GM18517 (cell line): ENCODE measurements around the gene DNM1.
"Not testable (repeated sequence)": the region's sequence is repeated elsewhere in the genome, so short reads cannot be mapped to it uniquely, and the experiment has no call there.

Experiments
- ATAC-seq: cut with Tn5 transposase; IDR thresholded peaks from one replicate; pipeline ENCODE4 v1.9.1; 2021; ENCODE audit warnings: mild to moderate bottlenecking, moderate library complexity; ENCODE audit not compliant: unreplicated experiment

The DNM1 gene

GRCh38 chr9:128175726-128176125, 27.5 kb upstream of the DNM1 start:
- no peak for ATAC-seq

- no peak for ATAC-seq
Observed at GRCh38 chr9:128178806-128179431, 24.3 kb upstream of the DNM1 start.

GRCh38 chr9:128180001-128180400, 23.2 kb upstream of the DNM1 start:
- no peak for ATAC-seq

GRCh38 chr9:128180447-128180846, 22.7 kb upstream of the DNM1 start:
- ATAC-seq: no peak

GRCh38 chr9:128181480-128181879, 21.7 kb upstream of the DNM1 start:
- ATAC-seq: not testable (repeated sequence)

DNA sequence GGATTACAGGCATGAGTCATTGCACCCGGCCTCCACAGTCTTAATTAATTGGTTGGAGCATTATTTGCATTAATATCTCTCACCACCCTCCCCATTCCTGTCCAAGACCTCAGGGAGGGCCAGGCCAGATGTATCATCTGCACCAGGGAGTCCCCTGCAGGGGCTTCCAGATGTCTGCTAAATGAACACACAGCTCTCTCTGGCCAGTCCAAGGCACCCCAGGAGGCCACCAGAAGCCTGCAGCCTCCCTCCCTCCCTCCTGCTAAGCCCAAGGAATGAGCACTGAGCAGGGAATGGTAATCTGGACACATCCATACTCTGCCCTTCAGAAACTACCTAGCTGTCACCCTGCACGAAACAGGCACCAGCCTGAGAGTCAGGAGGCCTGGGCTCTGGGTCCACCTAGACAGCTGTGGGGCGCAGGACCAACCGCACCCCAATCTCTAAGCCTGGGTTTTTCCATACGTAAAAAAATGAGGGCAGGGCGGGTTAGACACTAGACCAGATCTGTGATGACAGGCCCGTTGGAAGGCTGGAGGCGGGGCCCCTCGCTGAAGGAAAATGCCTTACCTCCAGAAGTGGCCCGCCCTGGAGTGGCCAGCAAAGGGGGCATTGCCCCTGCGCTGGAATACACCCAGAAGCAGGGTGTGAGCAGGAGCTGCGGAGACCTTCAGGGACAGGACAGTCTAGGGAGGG, 20.1 kb upstream of the DNM1 start:
- ATAC-seq: no peak

DNA sequence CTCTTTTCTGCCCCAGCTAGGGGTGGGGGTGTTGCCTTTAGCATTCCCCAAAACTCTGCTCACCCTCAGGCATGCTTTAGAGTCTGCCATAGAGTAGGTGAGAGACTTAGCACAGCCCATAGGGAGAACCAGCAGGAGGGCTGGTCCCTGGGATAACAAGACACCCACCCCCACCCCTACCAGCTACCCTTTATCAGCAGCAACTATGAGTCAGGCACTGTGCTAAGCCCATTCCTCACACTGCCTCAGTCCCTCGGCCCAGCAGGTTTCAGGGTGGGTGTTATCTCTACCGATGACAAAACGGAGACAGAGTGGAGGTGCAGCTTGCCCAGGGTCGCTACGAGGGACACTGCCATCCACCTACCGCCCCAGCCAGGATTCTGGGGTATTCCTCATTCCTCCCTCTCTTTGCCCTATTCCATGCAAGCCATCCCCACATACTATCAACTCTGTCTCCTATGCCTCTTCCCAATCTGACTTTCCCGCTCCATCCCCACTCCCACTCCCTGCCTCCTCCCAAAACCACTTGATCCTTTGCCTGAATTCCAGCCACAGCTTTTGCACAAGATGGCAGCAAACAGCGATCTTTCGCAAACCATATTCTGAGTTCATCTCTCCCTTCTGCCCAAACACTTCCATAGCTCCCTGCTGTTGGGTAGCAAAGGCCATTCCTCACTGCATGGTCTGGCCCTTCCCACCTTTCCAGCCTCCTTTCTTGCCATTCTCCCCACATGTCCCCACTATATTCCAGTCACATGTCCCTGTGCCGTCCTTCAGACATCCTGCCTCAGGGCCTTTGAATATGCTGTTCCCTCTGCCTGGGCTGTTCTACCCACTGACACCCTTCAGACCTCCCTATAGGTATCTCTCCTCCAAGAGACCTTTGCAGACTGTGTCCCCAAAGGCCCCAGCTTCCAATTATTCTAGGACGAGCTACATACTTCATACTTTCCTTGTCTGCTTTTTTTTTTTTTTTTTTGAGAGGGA, 16.9 kb upstream of the DNM1 start:
- no peak for ATAC-seq

- ATAC-seq: no peak
Observed at GRCh38 chr9:128187361-128187760, 15.8 kb upstream of the DNM1 start.

DNA sequence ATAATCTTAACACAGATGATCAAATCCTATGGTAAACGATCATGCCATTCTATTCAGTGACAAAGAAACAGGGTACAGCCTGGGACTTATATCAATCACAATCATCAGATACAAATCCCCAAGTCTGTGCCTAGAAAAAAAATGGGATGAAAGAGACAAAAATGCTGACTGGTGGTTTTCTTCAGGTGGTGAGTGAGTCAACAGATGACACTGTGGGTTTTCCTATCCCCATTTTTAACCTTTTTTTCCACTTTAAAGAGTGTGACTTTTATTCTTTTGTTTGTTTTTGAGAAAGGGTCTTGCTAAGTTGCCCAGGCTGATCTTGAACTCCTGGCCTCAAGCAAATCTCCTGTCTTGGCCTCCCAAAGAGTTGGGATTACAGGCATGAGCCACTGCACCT, 15.0 kb upstream of the DNM1 start:
- ATAC-seq: no peak

- no peak for ATAC-seq
Observed at GRCh38 chr9:128190013-128190412, 13.2 kb upstream of the DNM1 start.

DNA sequence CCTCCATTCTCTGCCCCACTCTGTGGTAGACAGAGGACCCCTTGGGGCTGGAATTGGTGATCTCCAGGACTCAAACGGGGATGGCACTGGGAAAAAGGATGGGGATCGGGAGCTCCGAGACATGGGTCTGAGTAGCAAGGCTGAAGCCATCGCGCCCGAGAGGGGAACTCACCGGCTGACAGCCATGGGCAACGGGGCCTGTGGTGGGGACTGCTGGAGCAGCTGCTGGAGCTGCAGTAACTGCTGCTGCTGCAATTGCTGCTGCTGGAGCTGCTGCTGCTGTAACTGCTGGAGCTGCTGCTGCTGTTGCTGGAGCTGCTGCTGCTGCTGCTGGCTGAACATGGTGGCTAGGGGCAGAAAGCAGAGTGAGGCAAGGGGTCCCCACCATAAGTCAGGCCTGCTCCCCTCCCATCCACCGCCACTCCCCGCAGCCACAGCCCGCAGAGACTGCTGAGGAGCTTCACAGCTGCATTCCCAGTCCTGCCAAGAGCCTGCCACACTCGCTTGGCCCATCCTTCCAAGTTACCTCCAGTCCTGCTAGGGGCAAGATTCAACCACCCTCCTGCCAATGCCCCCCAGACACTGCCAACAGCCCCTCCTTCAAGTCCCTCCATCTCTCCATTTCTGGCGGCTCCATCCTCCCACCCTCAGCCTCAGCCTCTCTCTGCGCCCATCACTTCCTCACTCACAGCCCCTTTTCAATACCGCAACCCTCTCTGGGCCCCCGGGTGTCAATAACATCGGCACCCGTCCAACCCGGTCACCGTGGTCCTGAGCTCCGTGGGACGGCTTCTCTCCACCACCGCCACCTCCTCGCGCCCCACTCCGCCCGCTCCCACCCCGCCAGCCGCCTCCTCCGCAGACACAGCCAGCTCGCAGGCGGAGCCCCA, 12.4 kb upstream of the DNM1 start:
- ATAC-seq: peak; percentile 20

- ATAC-seq: peak; percentile 63
Observed at GRCh38 chr9:128191406-128192046, 11.7 kb upstream of the DNM1 start, which contains the start of gene CIZ1. CIZ1 (minus strand) TSS chr9:128191572; CDS start chr9:128190857, 715 bp downstream.

DNA sequence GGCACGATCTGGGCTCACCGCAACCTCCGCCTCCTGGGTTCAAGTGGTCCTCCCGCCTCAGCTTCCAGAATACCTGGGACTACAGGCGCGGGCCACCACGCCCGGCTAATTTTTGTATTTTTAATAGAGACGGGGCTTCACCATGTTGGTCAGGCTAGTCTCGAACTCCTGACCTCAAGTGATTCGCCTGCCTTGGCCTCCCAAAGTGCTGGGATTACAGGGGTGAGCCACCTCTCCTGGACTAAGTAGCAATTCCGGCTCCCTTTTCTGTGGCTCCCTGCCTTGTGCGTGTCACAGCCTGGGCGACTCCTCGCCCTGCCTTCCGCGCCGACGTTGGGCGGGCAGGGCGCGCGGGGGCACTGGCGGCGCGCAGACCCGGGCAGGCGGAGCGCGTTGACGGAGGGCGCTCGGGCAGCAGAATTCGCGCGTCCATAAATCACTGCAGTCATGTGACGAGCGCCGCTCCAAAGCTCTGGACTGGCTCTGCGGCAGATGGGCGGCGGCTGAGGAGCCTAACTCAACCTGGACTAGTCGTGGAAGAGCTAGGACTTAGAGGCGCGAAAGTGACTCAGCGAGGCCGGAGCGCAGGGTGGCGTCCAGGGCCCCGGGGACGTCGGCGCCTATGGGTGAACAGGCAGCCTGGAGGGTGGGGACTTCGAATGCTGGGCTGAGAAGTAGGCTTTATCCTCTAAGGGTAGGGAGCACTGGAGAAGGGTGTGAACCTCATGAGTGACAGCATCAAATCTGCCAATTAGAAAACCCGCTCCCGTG, 10.4 kb upstream of the DNM1 start:
- ATAC-seq: no peak

DNA sequence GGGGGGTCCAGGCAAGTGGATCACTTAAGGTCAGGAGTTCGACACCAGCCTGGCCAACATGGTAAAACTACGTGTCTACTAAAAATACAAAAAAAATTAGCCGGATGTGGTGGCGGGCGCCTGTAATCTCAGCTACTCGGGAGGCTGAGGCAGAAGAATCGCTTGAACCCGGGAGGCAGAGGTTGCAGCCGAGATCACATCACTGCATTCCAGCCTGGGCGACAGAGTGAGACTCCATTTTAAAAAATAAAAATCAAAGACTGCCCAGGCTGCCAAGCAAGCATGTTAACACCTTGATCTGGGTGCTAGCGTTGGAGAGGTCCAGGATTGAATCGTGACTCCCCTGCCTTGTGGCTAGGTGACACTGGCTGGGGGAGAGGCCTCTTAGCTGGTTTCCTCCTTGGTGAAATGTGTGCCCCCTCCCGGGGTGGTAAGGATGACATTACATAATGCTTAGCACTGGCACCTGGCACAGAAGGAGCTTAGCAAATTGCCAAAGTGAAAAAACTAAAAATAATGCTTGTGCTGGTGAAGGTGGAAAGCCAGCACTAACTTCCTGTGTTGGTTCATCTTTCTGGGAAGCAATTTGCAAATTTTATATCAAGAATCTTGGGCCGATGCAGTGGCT, 9.6 kb upstream of the DNM1 start:
- no peak for ATAC-seq

DNA sequence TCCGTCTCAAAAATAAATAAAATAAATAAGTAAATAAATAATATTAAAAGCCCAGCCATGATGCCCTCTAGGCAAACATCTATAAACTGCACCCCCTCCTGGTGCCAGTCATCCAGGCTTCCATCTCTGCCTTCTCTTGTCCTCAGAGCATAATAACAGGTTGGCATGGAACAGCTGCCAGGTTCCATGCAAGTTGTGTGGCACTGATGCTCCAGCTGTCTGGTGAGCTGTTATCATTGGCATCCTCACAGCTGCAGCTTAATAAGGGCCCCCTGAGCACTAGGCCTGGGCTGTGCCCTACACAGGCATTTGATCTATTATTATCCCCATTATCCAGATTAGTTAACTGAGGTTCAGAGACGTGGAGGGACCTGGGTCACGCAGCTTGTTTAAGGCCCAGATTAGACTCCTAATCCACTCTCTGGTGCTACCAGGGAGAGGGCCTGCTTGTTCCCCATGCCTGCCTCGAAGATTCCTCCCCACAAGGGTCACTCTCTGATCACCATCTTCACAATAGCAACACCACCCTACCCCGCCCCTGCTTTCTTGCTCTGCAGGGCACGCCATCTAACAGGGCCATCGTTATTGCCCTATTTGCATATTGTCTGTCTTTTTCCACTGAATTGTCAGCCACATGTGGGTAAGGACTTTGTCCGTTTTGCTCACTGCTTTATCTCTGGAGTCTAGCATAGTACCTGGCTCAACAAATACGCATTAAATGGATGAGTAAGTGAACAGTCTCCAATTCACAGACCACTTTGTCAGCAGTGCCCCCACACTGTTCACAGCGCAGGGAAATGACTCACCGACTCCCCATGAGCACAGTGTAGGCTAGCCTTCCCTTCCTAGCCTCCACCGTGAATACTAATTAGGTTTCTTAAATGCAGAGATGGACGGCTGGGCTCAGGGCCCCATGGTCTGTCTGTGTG, 1.5 kb upstream of the DNM1 start:
- no peak for ATAC-seq

GRCh38 chr9:128202648-128203023, 543 bp upstream of the DNM1 start:
- ATAC-seq: no peak

DNA sequence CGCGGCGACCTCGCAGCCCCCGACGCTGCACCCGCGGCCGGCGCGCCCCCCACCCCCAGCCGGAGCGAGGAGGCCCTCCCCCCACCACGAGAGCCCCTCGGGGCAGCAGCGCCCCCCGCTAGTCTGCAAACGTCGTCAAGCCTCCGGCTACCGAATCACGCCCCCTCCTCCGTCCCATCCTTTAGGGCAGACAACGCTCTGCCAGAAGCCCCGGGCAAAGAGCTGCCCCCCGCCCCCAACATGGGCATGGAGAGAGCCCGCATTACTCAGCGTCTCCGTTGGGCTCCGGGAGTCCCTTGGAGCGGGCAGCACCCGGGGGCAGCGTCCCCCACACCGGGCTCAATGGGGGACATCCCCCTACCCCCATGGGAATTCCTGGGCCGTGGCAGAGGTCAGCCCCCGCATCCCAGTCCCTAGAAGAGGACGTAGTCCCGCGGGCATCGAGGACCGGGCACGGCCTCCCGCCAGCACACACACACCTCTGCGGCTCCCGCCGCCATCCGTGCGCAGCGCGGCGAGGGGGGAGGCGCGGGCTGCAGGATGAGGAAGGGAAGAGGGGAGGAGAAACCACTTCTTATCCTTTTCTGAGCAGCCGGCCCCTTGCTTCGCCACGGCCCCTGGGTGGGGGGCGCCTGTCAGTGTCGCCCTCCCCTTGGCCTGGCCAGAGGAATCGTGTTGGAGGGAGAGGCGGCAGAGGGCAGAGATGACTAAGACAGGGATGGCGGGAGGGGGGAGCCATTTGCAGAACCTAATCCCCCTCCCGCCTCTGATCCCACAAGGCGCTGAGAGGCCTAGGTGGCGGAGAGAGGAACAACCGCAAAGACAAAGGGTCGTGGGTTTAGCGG, 750 bp downstream of the DNM1 start:
- no peak for ATAC-seq
